Measurements from ENCODE around the gene TPPP3.
"Not testable (repeated sequence)": the region's sequence is repeated elsewhere in the genome, so short reads cannot be mapped to it uniquely, and the experiment has no call there.

TPPP3 gene

DNA sequence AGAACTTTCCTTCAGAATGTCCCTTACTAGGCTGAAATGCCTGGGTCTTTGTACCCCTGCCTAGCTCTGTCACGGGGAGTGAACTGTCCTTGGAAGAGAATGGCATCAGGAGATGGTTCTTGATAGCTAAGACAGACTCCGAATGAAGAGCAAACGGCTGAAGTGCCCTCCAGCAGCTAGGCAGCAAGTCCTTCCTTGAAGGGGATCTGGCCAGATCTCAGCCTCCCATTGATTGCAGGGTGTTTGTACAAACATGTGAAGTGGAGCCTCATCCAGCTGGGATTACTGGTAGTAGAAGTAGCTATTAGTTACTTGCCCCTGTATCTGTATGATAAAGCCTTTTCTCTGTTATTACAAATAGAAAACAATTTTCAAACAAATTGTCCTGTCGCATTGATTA is 35.7 kb downstream of the TPPP3 start:
- no peak overlapping the region for H3K4me3 ChIP-seq (replicated peaks in 1 of 2; ENCODE audit: low read depth in 2 of 2, low read length in 2 of 2)
- TF ChIP-seq, protein P1, sequence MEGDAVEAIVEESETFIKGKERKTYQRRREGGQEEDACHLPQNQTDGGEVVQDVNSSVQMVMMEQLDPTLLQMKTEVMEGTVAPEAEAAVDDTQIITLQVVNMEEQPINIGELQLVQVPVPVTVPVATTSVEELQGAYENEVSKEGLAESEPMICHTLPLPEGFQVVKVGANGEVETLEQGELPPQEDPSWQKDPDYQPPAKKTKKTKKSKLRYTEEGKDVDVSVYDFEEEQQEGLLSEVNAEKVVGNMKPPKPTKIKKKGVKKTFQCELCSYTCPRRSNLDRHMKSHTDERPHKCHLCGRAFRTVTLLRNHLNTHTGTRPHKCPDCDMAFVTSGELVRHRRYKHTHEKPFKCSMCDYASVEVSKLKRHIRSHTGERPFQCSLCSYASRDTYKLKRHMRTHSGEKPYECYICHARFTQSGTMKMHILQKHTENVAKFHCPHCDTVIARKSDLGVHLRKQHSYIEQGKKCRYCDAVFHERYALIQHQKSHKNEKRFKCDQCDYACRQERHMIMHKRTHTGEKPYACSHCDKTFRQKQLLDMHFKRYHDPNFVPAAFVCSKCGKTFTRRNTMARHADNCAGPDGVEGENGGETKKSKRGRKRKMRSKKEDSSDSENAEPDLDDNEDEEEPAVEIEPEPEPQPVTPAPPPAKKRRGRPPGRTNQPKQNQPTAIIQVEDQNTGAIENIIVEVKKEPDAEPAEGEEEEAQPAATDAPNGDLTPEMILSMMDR (IDR thresholded peaks at IDR 0.05; ENCODE audit: low read depth, low read length): no peak
- DNase-seq (ENCODE audit: low read depth in 2 of 2): no peak

DNA sequence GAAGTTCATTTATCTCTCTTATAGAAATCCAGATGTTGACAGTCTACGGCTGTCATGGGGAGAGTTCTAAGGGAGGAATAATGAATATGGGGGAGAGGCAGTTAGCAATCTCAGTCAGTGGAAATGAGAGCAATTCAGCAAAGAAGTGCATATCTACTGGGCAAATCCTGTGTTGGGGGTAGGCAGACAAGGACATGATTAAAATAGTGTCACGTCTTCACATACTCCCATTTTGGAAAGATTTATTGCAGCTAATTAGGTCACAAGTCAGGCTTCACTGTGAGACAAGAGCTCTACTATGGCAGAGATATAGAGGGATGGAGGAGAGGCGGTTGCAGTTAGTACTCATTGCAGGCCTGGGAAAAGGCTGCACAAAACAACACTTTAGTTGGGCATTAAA is 36.9 kb downstream of the TPPP3 start:
- DNase-seq (ENCODE audit: low read depth in 2 of 2): no peak
- H3K4me3 ChIP-seq (replicated peaks in 1 of 2; ENCODE audit: low read depth in 2 of 2, low read length in 2 of 2): no peak overlapping the region
- TF ChIP-seq, protein P1 (IDR thresholded peaks at IDR 0.05; ENCODE audit: low read depth, low read length): no peak

DNA sequence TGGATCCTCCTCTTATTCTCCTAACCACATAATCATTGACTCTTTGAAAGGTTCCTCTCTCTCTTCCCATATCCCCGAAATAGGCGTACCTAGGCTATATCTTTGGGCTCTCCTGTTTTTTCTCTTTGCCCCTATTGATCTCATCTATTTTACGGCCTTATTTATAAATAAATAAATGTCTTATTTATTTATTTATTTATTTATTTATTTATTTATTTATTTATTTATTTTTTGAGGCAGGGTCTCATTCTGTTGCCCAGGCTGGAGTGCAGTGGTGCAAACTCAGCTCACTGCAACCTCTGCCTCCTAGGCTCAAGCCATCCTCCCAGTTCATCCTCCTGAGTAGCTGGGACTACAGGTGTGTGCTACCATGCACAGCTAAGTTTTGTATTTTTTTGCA is 40.8 kb downstream of the TPPP3 start:
- not testable (repeated sequence) for H3K4me3 ChIP-seq (replicated peaks in 1 of 2; ENCODE audit: low read depth in 2 of 2, low read length in 2 of 2); DNase-seq (ENCODE audit: low read depth in 2 of 2)

DNA sequence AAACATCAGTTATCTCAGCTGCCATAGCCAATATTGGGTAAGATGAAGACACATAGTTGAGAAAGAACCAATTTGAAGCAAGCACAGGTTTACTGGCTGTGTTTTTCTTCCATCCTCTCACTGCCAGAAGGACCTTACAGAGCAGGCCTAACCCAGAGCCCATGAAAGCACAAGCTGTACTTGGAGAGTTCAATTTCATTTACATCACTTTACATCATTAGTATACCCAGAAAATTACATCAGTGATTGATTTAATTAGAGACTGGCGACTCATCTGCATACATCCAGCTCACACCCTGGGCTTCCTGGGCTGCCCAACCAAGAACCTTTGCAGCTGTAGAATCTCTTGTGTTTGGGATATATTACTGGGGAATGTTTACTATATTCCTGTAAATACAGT is 43.0 kb downstream of the TPPP3 start:
- TF ChIP-seq, protein P1 (IDR thresholded peaks at IDR 0.05; ENCODE audit: low read depth, low read length): no peak
- H3K4me3 ChIP-seq (replicated peaks in 1 of 2; ENCODE audit: low read depth in 2 of 2, low read length in 2 of 2): no peak overlapping the region
- DNase-seq (ENCODE audit: low read depth in 2 of 2): no peak

DNA sequence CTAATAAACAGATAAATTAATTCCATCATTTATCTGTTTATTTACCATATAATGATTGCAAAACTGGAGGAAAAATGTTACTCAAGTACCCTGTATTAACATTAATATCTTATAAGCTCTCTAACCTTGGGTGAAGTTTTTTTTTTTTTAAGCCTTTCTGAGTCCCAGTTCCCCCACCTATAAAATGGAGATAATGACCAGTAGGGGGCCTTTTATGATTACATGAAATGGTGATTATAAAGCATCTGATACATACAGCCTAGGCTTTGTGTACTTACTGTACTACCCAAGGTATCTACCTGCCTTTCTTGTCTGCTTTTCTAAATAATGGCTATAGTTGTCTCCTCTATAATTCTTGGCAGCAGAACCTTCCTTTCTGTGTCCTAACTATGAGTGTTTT is 44.1 kb downstream of the TPPP3 start:
- DNase-seq (ENCODE audit: low read depth in 2 of 2): peak; percentile 29 to 54
- TF ChIP-seq, protein P1 (IDR thresholded peaks at IDR 0.05; ENCODE audit: low read depth, low read length): peak; percentile 45

DNA sequence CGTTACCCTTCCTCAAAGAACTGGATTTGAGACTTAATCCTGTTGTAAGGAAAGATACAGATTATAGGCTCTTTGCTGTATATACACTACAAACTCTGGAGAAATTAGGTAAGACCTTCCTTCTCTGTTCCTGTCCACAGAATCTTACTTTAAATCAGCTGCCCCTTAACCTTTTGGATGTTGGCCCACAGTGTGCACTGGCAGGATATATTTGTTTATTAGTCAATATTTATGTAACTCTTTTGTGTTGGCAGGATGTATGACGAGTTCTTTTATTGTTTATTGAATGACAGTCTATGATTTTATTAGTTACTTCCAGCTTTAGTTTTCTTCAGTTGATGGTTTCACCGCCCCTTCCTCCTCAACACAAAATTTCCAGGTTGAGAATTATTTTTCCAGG is 47.0 kb downstream of the TPPP3 start:
- TF ChIP-seq, protein P1 (IDR thresholded peaks at IDR 0.05; ENCODE audit: low read depth, low read length): no peak
- DNase-seq (ENCODE audit: low read depth in 2 of 2): peak in 1 of 2 donors; percentile 16
- H3K4me3 ChIP-seq (replicated peaks in 1 of 2; ENCODE audit: low read depth in 2 of 2, low read length in 2 of 2): no peak overlapping the region

More for the DNA sequence above, 44.1 kb downstream of the TPPP3 start:
- no peak overlapping the region for H3K4me3 ChIP-seq (replicated peaks in 1 of 2; ENCODE audit: low read depth in 2 of 2, low read length in 2 of 2)

DNA sequence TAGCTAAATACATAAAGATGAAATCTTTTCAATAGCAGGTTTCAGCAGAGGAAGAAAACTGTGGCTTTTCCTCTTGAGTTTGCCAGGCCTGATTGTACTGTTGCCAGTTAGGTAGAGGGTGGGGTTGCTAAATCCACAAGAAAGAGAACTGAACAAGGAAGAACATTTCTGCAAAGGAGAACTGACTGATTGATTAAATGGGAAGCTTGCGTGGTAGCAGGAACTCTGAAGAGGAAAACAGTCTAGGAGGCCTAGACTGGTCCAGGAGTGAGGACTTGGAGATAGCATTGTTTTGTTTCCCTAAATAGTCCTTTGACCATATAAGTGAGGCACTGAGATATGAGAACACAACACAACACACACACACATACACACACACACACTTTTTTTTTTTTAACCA is 47.9 kb downstream of the TPPP3 start:
- TF ChIP-seq, protein P1 (IDR thresholded peaks at IDR 0.05; ENCODE audit: low read depth, low read length): no peak
- H3K4me3 ChIP-seq (replicated peaks in 1 of 2; ENCODE audit: low read depth in 2 of 2, low read length in 2 of 2): no peak overlapping the region
- no peak for DNase-seq (ENCODE audit: low read depth in 2 of 2)
